Measurements from ENCODE around the gene MTHFD1L.

Gene MTHFD1L

DNA sequence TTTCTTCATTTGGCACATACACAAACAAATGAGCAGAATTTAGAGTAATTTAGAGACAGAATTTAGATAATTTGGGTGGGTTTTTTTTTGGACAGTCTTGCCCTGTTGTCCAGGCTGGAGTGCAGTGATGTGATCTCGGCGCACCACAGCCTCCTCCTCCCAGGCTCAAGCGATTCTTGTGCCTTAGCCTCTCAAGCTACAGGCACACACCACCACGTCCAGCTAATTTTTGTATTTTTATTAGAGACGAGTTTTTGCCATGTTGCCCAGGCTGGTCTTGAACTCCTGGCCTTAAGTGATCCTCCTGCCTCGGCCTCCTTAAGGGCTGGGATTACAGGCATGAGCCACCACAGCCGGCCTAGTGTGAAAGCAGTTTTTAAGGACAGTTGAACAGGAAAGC is 127.8 kb downstream of the MTHFD1L start:
- no peak for DNase-seq

- no peak for DNase-seq
These were observed 128.5 kb downstream of the MTHFD1L start for GRCh38 chr6:150994026-150994425.

GRCh38 chr6:150996968-150997367 is 131.5 kb downstream of the MTHFD1L start:
- DNase-seq = no peak

DNA sequence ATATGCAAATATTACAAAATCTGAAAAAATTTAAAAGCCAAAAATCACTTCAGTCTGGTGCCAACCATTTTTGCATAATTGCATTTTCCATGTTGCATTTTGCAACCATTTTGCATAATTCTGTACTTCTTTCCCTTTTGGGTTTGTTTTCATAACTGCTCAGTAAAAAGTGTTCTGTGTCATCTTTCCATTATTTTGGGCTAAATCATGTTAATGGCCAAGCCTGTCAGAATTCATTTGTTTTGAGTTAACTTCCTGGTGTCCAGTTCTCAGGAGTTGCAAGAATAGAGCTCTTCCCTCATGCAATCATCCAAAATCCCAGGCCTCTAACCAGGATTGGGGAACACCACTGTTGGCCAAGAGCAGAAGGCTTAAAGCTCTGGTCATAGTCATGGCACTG is 133.6 kb downstream of the MTHFD1L start:
- DNase-seq = no peak

DNA sequence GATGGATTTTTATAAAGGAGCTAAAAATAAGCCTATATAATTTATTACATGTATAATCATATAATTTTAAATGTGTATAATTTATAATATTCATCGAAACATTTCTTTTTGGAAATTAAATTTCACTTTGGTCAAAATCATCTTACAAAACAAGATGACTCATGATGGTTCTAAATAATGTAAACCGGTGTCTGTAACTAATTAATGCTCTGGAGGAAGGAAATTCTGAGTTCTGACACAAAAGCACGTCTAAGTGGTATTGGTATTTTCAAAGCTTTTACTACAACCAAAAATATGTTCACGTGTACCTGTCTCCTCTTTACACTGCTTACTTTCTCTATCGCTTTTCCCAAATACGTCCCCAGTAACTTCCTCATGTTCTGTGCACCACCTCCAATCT is 134.1 kb downstream of the MTHFD1L start:
- DNase-seq = no peak

- DNase-seq = no peak
These were observed 136.0 kb downstream of the MTHFD1L start for GRCh38 chr6:151001387-151002056.

DNA sequence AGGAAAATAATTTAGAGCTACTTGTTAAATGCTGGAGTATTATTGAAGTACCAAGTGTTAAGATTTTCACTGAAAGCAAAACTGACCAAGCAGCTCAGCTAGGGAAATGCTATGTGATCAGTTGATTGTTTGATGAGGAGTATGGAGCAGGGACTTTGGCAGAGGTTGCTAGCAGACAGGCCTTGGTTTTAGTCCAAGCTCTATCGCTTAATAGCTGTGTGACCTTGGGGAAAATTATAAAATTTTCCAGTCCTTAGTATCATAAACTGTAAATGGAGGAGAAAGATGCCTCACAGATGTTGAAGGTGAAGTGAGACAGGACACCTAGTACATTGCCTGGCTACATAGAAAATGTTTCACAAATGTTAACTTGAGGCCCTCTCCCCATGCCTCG is 136.6 kb downstream of the MTHFD1L start:
- no peak for DNase-seq

GRCh38 chr6:151002491-151002935 is 137.0 kb downstream of the MTHFD1L start:
- no peak for DNase-seq

- DNase-seq = peak; percentile 70
These were observed 139.0 kb downstream of the MTHFD1L start for GRCh38 chr6:151004383-151005024.

DNA sequence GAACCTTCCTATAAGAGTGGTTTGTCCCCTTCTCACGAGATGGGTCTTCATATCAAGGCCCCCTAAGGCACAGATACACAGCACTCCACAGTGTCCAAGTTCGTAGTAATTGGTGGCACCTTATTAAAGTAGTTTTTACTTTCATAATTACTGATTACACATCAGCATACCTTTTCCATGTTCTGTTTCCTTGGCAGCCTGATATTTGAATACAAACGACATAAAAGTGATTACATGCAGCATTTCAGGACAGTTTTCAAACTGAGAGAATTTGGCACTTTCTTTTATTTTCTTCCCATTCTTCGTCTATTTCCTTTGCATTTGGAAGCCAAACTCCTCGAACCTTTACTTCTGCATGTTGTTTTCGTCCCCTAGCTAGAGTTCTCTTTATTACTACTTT is 139.7 kb downstream of the MTHFD1L start:
- DNase-seq = no peak

DNA sequence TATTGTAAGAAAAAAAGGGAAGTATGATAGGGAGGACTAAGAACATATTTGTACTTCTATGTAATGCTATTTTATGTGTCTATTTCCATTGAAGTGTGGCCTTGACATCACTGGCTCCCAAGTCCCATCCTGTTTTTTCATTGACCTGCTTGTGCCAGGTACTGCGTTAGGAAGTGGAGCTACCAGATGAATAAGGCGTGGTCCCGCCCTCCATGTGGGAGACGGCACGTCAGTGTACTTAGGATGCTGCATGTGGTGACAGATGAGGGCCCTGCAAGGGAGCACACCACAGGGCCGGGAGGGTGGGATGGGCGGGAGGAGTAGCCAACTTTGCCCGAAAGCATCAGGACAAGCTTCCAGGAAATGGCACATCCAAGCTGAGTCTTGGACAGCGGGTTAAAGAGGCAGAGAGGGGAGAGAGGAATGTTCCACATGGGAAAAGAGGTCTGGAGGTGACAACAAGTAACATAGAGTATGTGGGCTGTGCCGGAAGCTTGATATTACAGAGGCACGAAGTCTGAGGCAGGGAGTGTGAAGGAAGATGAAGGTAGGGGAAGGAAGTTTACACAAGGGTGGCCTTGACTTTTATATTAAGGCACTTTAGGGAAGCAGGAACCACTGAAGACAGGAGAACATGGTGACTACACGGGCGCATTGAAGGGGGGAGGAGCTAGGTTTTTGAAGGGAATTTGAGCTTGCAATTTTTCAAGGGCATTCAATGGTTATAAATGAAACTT is 140.6 kb downstream of the MTHFD1L start:
- DNase-seq = no peak

GRCh38 chr6:151007076-151007475 is 141.6 kb downstream of the MTHFD1L start:
- DNase-seq = no peak

DNA sequence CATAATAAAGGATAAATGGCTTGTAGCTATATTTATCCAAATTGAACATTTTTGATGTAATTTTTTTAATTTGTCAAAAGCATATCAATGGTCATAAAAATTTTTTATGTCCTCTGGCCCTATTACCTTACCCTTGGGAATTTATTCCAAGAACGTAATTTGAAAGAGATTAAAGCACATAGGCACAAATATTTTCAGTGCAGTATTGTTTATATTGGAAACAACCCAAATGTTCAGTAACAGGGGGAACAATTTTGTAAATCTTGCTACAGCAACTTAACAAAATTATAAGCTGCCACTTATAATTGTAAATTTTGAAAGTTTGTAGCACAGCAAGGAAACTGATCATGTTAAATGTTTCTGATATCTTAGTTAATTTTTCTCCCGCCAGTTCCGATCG is 142.4 kb downstream of the MTHFD1L start:
- DNase-seq = no peak

DNA sequence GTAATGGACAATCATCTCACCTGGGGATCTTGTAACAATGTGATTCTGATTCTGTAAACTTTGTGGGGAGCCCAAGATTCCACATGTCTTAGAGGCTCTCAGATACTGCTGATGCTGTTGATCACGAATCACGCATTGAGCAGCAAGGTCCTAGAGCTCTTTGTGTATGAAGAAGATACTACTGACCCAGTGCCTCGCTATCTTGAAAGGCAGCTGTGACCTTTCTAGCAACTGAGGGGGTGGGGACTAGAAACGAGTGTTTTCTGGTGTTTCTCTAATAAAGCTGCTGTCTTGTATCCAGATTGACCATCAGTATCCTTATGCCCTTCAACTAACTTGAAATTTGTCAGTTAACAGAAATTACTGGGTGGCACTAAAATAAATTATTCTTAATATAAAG is 142.9 kb downstream of the MTHFD1L start:
- DNase-seq = no peak

DNA sequence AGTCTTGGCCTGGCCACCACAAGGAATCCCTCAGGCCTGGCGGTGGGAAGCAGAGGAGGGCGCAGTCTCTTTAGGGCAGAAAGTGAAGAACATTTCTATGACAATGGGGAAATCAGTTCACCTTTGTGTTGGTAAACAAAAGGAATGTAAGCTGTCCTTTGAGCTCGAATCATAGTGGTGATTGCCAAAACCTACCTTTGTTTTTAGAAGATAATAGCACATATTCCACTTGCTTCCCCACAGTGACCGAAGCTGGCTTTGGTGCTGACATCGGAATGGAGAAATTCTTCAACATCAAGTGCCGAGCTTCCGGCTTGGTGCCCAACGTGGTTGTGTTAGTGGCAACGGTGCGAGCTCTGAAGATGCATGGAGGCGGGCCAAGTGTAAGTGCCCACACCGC is 144.1 kb downstream of the MTHFD1L start:
- no peak for DNase-seq

GRCh38 chr6:151010071-151010470 is 144.6 kb downstream of the MTHFD1L start:
- DNase-seq = no peak

GRCh38 chr6:151012321-151013294 is 147.1 kb downstream of the MTHFD1L start:
- no peak for DNase-seq

DNA sequence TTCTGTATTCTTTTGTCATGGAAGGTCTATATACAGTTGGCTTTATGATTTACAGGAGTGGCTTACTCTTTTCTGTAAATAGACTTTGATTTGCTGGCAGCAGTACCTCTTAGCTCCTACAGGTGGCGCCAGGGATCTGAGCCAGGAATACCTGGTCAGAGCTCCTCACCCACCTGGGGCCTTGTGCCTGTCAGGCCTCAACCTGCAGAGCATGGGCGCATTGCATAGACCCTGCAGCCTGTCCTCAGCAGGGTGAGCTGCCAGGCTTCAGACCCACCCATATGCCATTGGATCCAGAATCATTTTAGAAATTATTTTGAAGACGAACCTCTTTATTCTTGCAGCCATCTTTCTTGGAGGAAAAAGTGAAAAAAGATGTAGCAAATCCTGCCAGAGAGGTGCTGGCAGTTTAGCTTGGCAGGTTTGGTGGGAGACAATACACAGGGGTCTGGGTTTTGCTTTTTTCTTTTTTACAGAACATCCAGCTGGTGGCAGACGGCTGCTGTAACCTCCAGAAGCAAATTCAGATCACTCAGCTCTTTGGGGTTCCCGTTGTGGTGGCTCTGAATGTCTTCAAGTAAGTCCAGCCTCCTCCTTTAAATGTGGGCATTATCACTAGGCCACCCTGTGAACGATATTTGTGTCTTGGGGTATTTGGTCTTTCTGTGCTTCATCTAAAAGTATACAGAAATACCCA is 149.1 kb downstream of the MTHFD1L start:
- peak; percentile 31 for DNase-seq

- no peak for DNase-seq
These were observed 149.7 kb downstream of the MTHFD1L start for GRCh38 chr6:151015101-151015700.

DNA sequence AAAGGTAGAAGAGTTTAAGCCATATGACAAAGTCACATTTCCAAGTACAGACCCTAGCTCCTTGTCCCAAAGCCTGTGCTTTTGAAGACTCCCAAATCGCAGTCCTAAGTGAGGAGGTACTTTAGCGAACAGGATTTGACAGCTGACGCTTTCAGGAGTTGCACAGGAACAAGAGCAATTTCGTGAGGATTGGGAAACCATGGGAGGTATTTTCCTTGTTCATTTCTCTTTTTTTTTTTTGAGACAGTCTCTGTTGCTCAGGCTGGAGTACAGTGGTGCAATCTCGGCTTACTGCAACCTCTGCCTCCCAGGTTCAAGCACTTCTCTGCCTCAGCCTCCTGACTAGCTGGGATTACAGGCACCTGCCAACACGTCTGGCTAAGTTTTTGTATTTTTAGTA is 150.6 kb downstream of the MTHFD1L start:
- no peak for DNase-seq

DNA sequence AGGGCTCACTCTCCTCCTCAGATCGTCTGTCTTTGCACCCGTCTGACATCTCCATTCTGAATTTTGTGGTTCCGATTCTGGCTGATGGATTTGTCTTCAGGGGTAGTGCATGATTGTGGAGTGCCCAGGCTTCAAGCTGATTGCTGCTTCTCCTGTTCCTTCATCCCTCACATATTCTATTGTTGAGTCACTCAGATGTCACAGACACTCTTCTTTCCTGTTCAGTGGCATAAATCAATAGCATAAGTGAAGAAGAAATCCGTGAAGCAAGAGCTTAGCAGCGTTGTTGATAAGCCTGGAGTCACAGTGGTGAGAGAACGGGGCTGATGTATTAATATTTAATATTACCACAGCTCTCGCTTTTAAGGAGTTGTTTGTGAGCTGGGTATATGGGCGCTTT is 152.5 kb downstream of the MTHFD1L start:
- DNase-seq = no peak
